NB4 (cell line): ENCODE measurements around the gene CFC1.
"Not testable (repeated sequence)": the region's sequence is repeated elsewhere in the genome, so short reads cannot be mapped to it uniquely, and the experiment has no call there.

Experiments used
- CTCF ChIP-seq: IDR thresholded peaks from one replicate; pipeline ENCODE4 v1.5.1; 2012; ENCODE audit warnings: low read depth, low read length
- MAX ChIP-seq: IDR thresholded peaks from 2 replicates; pipeline ENCODE4 v1.6.1; 2011; ENCODE audit warnings: low read depth, low read length

- not testable (repeated sequence) for TF ChIP-seq CTCF, MAX
These were observed 11.1 kb upstream of the CFC1 start for GRCh38 chr2:130610486-130610885.
